Heart left ventricle (tissue), 16 donors: ENCODE measurements around the gene ATP8A1. TPM values are rescaled to one million over a fixed set of nuclear protein-coding genes. Genes with fewer than 3 reads are reported as not detected.

Source experiments
- ATAC-seq, 4 donors: fragments of 200-7000 bp; cut with Tn5 transposase; one replicate each; pipeline ENCODE4 v1.9.1; 2020 to 2022; ENCODE audit warnings: moderate library complexity in 4 of 4, mild to moderate bottlenecking in 3 of 4, moderate number of reproducible peaks in 1 of 4
- DNase-seq, 5 donors: peaks; one replicate each; pipeline ENCODE4 v3.0.0-alpha.2; 2020
- H3K27ac ChIP-seq, 12 donors: fragments of 200-600 bp; sonication (generic) in 4 of 12; one replicate each; pipeline versions ENCODE4 v1.5.0 to v1.8.0; 2016 to 2022; ENCODE audit warnings: mild to moderate bottlenecking in 2 of 12
- H3K27me3 ChIP-seq, 9 donors: fragments of 200-600 bp; sonication (generic) in 2 of 9; one replicate each; pipeline versions ENCODE4 v1.5.1 to v1.8.0; 2016 to 2022; ENCODE audit warnings: mild to moderate bottlenecking in 3 of 9
- H3K36me3 ChIP-seq, 9 donors: fragments of 200-600 bp; sonication (generic) in 2 of 9; one replicate each; pipeline versions ENCODE4 v1.5.0 to v1.8.0; 2018 to 2022; ENCODE audit warnings: mild to moderate bottlenecking in 2 of 9
- H3K4me1 ChIP-seq, 12 donors: fragments of 200-600 bp; sonication (generic) in 4 of 12; one replicate each; pipeline versions ENCODE4 v1.5.0 to v1.8.0; 2016 to 2022; ENCODE audit warnings: mild to moderate bottlenecking in 3 of 12
- H3K4me3 ChIP-seq, 12 donors: fragments of 200-600 bp; sonication (generic) in 4 of 12; one replicate each; pipeline versions ENCODE4 v1.5.0 to v1.8.0; 2017 to 2022; ENCODE audit warnings: mild to moderate bottlenecking in 9 of 12, moderate library complexity in 4 of 12
- H3K9me3 ChIP-seq, 12 donors: fragments of 200-600 bp; sonication (generic) in 4 of 12; one replicate each; pipeline versions ENCODE4 v1.5.0 to v1.8.0; 2016 to 2022; ENCODE audit warnings: mild to moderate bottlenecking in 1 of 12
- POLR2A ChIP-seq, 2 donors: fragments of 450-650 bp; IDR thresholded peaks; one replicate each; pipeline ENCODE4 v1.6.1; 2017; ENCODE audit warnings: antibody characterized with exemption in 2 of 2, mild to moderate bottlenecking in 2 of 2, moderate library complexity in 2 of 2
- WGBS, 4 donors: extraction: QIAGEN DNeasy Blood & Tissue Kit in 2 of 4; methylation state at CpG; one replicate each; pipeline versions ENCODE4 v1.1.5 to v1.1.7; 2013 to 2018; 5-methylcytosine and 5-hydroxymethylcytosine counted together
- intact Hi-C, 10 donors: fragments of 100-400 bp; cut with DNase I; formaldehyde crosslinking; loops; one replicate each; pipeline versions ENCODE4 v1.11.1 to v1.14.2; 2022
- polyA plus RNA-seq, 2 donors: library from polyadenylated mRNA; stranded (reverse); fragments of 200-250 nt; gene quantifications; one replicate each; pipeline ENCODE4 v1.2.3, GENCODE V29; 2013
- total RNA-seq, 9 donors: library from RNA; depleted of rRNA in 2 of 9; stranded (reverse); fragments of >200 nt in 2 of 9; fragmentation: NEBNext Ultra II Directional in 3 of 9; extraction: Animal tissue kit (Norgen Biotek cat#: 25700) in 3 of 9; gene quantifications; one replicate each; pipeline versions ENCODE4 v1.1.0 to v1.2.4, GENCODE V29; 2016 to 2023
- TF ChIP-seq, protein P1 (sequence below), 12 donors: fragments of 200-600 bp; sonication (generic) in 4 of 12; IDR thresholded peaks; one replicate each; pipeline versions ENCODE4 v1.5.0 to v1.8.0; 2018 to 2022; ENCODE audit warnings: antibody characterized with exemption in 12 of 12, mild to moderate bottlenecking in 5 of 12
- donor health status: ischemic (EF 13 %, LVEDD 7.1; RV severe dilation, severe dysfunction).
- donor health status: healthy with polysubstance abuse.
- donor health status: DM: no; HTN: yes; CAD: no.
- donor health status: DM: no; HTN: no; CAD: no.
- donor health status: ischemic (EF 25% LVEDD 6.9; RV normal size, moderate dysfunction).
- donor health status: ischemic (EF 25% LVEDD 5.7; RV mildly dilated, moderate dysfunction).
- donor health status: healthy.
- donor health status: DM: yes; HTN: yes; CAD: no.
- donor health status: ischemic (EF 35%, LVEDD 5.7; RV mildly dilated, moderate dysfunction).
- donor health status: nonischemic (EF 11% LVEDD 7.7; RV severe dilation, severe dysfunction).
- donor health status: DM: yes; HTN: yes; CAD: no.
- donor health status: PGD.
- donor health status: ischemic (EF 29% LVEDD 5.4; RV normal size, mild dysfunction).
- donor health status: nonischemic (EF 23%, LVEDD 6.1; RV moderate dilation, normal function).

ATP8A1 gene
- total and polyA plus RNA-seq, 11 donors = 4.6 to 29.7 (median 16.2) TPM

DNA sequence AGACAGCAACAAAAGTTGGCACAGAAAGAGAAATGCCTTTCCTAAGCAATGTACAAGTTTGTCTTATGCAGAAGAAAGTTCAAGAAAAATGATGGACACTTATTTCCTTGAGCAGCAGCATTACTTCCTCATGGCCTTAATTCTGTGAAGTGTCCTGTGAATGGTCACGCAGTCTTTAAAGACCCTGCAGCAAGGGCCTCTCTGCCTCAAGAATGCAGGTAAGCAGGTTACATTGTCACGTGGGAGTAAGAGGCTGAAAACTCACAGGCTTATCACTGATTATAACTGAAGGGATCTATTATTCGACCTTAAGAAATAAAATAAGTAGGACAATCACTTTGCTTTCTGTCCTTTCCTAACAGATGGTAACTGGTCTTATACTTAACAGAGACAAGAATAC lies 109.1 kb downstream of the ATP8A1 start:
- intact Hi-C loops = no loop called here
- H3K4me1 ChIP-seq = no peaks in the 10 kb centered on the region
- no peak for ATAC-seq

DNA sequence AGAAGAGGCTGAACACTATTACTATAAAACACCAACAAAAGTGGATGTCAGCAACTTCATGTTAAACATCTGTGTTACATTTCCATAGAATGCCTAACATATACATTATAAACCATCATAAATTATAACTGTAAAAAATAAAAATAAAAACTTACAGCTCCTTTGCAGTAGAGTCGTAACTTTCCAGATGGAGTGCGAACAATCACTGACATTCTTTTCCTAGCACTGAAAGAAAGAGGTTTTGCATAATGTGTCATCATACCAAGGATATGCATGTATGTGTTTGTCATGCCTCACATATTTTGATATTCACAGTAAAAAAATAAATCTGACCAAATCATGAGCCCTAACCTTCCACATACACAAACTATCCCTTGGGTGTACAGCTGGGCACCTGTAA lies 113.1 kb downstream of the ATP8A1 start:
- Histone ChIP-seq H3K36me3 (peaks cover 0 to 27% (median 4%) of the 10 kb centered on the region in 9 donors), H3K4me1 (no peaks in the 10 kb centered on the region), H3K9me3 (peaks cover 0 to 4% (median 0%) of the 10 kb centered on the region in 12 donors), H3K27me3 (no peaks in the 10 kb centered on the region), H3K27ac (no peak overlapping the region), H3K4me3 (no peak overlapping the region)
- WGBS, 4 donors = 94 to 99% (median 95%) methylated on average over 2 of the region's 2 CpGs
- DNase-seq (no peak), ATAC-seq (no peak)
- intact Hi-C loops = no loop called here
- TF ChIP-seq, protein P1, sequence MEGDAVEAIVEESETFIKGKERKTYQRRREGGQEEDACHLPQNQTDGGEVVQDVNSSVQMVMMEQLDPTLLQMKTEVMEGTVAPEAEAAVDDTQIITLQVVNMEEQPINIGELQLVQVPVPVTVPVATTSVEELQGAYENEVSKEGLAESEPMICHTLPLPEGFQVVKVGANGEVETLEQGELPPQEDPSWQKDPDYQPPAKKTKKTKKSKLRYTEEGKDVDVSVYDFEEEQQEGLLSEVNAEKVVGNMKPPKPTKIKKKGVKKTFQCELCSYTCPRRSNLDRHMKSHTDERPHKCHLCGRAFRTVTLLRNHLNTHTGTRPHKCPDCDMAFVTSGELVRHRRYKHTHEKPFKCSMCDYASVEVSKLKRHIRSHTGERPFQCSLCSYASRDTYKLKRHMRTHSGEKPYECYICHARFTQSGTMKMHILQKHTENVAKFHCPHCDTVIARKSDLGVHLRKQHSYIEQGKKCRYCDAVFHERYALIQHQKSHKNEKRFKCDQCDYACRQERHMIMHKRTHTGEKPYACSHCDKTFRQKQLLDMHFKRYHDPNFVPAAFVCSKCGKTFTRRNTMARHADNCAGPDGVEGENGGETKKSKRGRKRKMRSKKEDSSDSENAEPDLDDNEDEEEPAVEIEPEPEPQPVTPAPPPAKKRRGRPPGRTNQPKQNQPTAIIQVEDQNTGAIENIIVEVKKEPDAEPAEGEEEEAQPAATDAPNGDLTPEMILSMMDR (IDR thresholded peaks at IDR 0.05) = no peak
- TF ChIP-seq POLR2A (IDR thresholded peaks at IDR 0.05) = no peak

More for the DNA sequence above, 109.1 kb downstream of the ATP8A1 start:
- H3K36me3 ChIP-seq = peaks cover 0 to 58% (median 15%) of the 10 kb centered on the region in 9 donors
- H3K9me3 ChIP-seq = no peaks in the 10 kb centered on the region
- H3K27me3 ChIP-seq = no peaks in the 10 kb centered on the region
- no peak overlapping the region for H3K4me3 ChIP-seq
- H3K27ac ChIP-seq = no peak overlapping the region
- no peak for TF ChIP-seq POLR2A (IDR thresholded peaks at IDR 0.05)
- TF ChIP-seq, protein P1 (IDR thresholded peaks at IDR 0.05) = no peak
- WGBS, 4 donors = 83 to 91% (median 89%) methylated on average over 3 of the region's 3 CpGs
- no peak for DNase-seq

DNA sequence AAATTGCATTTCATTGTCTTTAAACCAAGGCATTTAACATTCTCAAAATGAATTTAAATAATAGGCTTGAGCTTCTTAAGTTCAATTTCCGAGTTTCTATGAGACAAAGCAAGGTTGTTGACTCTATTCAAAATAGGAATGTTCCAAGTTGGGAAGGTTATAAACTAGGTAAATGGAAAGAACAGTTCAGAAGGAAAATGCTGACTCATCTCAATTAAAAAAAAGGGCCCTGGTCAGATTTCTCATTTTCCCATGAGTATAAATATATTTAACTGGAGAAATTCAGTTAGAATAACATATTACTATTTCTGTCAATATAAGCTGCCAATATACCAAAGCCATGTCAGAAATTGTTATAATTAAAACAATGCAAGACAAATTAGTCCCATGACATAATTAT lies 113.8 kb downstream of the ATP8A1 start:
- Histone ChIP-seq H3K4me1 (no peaks in the 10 kb centered on the region), H3K4me3 (no peak overlapping the region), H3K27me3 (no peaks in the 10 kb centered on the region), H3K9me3 (peaks cover 0 to 4% (median 0%) of the 10 kb centered on the region in 12 donors), H3K36me3 (peaks cover 0 to 21% (median 3%) of the 10 kb centered on the region in 9 donors), H3K27ac (no peak overlapping the region)
- WGBS, 4 donors = 79 to 89% (median 84%) methylated on average over 1 of the region's 1 CpG
- TF ChIP-seq POLR2A (IDR thresholded peaks at IDR 0.05) = no peak
- TF ChIP-seq, protein P1 (IDR thresholded peaks at IDR 0.05) = no peak
- intact Hi-C loops = no loop called here
- ATAC-seq (no peak), DNase-seq (no peak)

GRCh38 chr4:42541647-42542046 lies 115.3 kb downstream of the ATP8A1 start:
- intact Hi-C loops = no loop called here
- DNase-seq (no peak), ATAC-seq (no peak)
- H3K4me3 ChIP-seq = no peak overlapping the region
- H3K4me1 ChIP-seq = no peaks in the 10 kb centered on the region
- WGBS, 4 donors = 95 to 98% (median 95%) methylated on average over 1 of the region's 1 CpG
- H3K9me3 ChIP-seq = peaks cover 0 to 4% (median 0%) of the 10 kb centered on the region in 12 donors
- no peak overlapping the region for H3K27ac ChIP-seq
- TF ChIP-seq, protein P1 (IDR thresholded peaks at IDR 0.05) = no peak
- TF ChIP-seq POLR2A (IDR thresholded peaks at IDR 0.05) = no peak
- H3K27me3 ChIP-seq = no peaks in the 10 kb centered on the region
- H3K36me3 ChIP-seq = peaks cover 0 to 13% (median 0%) of the 10 kb centered on the region in 9 donors
